ENCODE results near the gene TRAF4. TPM values are rescaled to one million over a fixed set of nuclear protein-coding genes. Genes with fewer than 3 reads are reported as not detected.

Gene TRAF4
- total and polyA plus RNA-seq, 10 of the 15 experiments (the other 5 are each of a cell fraction or from before 2014, with no cell fraction given), result 3.7 to 197 (median 66.4) TPM

DNA sequence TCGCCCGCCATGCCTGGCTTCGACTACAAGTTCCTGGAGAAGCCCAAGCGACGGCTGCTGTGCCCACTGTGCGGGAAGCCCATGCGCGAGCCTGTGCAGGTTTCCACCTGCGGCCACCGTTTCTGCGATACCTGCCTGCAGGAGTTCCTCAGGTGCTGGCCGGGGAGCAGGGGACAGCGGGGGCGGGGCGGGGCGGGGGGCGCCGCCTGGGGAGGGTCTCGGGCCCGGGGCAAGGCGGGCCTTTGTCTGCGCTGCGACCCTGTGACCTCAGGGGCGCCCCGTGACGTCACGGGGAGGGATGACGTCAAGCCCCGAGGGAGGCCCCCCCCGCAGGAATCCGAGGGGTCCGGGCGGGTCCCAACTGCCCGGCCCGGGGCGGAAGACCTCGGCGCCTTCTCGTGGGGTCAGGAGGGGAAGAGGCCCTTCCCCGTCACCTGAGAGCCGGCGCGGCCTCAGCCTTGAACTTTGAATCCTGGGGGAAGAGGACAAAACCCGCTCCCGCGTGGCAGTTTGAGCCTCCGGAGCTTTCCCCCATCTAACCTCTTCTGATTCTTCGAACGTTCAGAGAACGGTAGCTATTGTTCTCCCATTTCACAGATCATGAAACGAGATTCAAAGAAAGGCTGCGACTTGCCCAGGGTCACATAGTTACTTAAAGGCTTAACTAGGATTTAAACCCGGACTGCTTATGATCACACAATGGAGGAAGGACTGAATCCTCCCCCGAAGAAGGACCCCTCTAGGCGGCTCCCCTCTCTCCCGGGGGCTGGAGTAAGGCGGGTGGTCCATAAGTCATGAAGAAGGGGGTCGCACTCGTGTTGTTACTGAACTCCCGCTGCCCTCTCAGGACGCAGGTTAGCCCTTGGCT is 527 bp downstream of the TRAF4 start (continued):
- no peak for TF ChIP-seq NRF1 (conservative IDR thresholded peaks at IDR 0.05; ENCODE audit: low read depth, low read length)
- TF ChIP-seq POLR2A (IDR thresholded peaks at IDR 0.05; ENCODE audit: low read depth, low read length), result no peak; the same call in 1 of the 2 replicates
- TF ChIP-seq CEBPB (IDR thresholded peaks at IDR 0.05; ENCODE audit: borderline replicate concordance in 1 of 2, low read depth in 2 of 2, low read length in 2 of 2), result no peak
- no peak for TF ChIP-seq ZNF622 (IDR thresholded peaks at IDR 0.05)
- peak; percentile 76 for TF ChIP-seq NBN (IDR thresholded peaks at IDR 0.05)
- TF ChIP-seq BHLHE40 (IDR thresholded peaks at IDR 0.05; ENCODE audit: borderline replicate concordance in 1 of 2, low read depth in 2 of 2, low read length in 1 of 2), result peak in 1 of 2 experiments; percentile 93; a peak in 1 of 4 replicates
- TF ChIP-seq, protein P1, sequence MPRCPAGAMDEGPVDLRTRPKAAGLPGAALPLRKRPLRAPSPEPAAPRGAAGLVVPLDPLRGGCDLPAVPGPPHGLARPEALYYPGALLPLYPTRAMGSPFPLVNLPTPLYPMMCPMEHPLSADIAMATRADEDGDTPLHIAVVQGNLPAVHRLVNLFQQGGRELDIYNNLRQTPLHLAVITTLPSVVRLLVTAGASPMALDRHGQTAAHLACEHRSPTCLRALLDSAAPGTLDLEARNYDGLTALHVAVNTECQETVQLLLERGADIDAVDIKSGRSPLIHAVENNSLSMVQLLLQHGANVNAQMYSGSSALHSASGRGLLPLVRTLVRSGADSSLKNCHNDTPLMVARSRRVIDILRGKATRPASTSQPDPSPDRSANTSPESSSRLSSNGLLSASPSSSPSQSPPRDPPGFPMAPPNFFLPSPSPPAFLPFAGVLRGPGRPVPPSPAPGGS (IDR thresholded peaks at IDR 0.05; ENCODE audit: borderline replicate concordance, insufficient read depth, low read depth, low read length, poor library complexity, severe bottlenecking), result no peak
- TF ChIP-seq ZZZ3 (IDR thresholded peaks at IDR 0.05; ENCODE audit: control insufficient read depth, insufficient read length, low read depth), result no peak
- TF ChIP-seq ZBED1 (IDR thresholded peaks at IDR 0.05; ENCODE audit: borderline replicate concordance), result no peak
- TF ChIP-seq RUNX3 (IDR thresholded peaks at IDR 0.05; ENCODE audit: low read length), result no peak
- TF ChIP-seq, protein P2, sequence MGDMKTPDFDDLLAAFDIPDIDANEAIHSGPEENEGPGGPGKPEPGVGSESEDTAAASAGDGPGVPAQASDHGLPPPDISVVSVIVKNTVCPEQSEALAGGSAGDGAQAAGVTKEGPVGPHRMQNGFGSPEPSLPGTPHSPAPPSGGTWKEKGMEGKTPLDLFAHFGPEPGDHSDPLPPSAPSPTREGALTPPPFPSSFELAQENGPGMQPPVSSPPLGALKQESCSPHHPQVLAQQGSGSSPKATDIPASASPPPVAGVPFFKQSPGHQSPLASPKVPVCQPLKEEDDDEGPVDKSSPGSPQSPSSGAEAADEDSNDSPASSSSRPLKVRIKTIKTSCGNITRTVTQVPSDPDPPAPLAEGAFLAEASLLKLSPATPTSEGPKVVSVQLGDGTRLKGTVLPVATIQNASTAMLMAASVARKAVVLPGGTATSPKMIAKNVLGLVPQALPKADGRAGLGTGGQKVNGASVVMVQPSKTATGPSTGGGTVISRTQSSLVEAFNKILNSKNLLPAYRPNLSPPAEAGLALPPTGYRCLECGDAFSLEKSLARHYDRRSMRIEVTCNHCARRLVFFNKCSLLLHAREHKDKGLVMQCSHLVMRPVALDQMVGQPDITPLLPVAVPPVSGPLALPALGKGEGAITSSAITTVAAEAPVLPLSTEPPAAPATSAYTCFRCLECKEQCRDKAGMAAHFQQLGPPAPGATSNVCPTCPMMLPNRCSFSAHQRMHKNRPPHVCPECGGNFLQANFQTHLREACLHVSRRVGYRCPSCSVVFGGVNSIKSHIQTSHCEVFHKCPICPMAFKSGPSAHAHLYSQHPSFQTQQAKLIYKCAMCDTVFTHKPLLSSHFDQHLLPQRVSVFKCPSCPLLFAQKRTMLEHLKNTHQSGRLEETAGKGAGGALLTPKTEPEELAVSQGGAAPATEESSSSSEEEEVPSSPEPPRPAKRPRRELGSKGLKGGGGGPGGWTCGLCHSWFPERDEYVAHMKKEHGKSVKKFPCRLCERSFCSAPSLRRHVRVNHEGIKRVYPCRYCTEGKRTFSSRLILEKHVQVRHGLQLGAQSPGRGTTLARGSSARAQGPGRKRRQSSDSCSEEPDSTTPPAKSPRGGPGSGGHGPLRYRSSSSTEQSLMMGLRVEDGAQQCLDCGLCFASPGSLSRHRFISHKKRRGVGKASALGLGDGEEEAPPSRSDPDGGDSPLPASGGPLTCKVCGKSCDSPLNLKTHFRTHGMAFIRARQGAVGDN (IDR thresholded peaks at IDR 0.05), result 0 out of 2 replicates have a peak, but pooled peaks have one; percentile 62
- TF ChIP-seq, protein P3, sequence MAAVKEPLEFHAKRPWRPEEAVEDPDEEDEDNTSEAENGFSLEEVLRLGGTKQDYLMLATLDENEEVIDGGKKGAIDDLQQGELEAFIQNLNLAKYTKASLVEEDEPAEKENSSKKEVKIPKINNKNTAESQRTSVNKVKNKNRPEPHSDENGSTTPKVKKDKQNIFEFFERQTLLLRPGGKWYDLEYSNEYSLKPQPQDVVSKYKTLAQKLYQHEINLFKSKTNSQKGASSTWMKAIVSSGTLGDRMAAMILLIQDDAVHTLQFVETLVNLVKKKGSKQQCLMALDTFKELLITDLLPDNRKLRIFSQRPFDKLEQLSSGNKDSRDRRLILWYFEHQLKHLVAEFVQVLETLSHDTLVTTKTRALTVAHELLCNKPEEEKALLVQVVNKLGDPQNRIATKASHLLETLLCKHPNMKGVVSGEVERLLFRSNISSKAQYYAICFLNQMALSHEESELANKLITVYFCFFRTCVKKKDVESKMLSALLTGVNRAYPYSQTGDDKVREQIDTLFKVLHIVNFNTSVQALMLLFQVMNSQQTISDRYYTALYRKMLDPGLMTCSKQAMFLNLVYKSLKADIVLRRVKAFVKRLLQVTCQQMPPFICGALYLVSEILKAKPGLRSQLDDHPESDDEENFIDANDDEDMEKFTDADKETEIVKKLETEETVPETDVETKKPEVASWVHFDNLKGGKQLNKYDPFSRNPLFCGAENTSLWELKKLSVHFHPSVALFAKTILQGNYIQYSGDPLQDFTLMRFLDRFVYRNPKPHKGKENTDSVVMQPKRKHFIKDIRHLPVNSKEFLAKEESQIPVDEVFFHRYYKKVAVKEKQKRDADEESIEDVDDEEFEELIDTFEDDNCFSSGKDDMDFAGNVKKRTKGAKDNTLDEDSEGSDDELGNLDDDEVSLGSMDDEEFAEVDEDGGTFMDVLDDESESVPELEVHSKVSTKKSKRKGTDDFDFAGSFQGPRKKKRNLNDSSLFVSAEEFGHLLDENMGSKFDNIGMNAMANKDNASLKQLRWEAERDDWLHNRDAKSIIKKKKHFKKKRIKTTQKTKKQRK (IDR thresholded peaks at IDR 0.05; ENCODE audit: low read depth, low read length), result no peak
